Kidney epithelial cell (primary cell): ENCODE data around the gene APOC4. TPM values are rescaled to one million over a fixed set of nuclear protein-coding genes. Genes with fewer than 3 reads are reported as not detected.

ENCODE experiments used
- DNase-seq: peaks from one replicate; pipeline ENCODE4 v3.0.0-alpha.2; 2010; ENCODE audit warnings: low read depth
- H3K27me3 ChIP-seq: 2 replicates; pipeline ENCODE4 v1.6.0; 2011; ENCODE audit warnings: low read length; ENCODE audit not compliant: control insufficient read depth, insufficient read depth
- H3K36me3 ChIP-seq: 2 replicates; pipeline ENCODE4 v1.5.1; 2011; ENCODE audit warnings: low read length; ENCODE audit not compliant: control insufficient read depth, insufficient read depth
- H3K4me3 ChIP-seq: 2 replicates; pipeline ENCODE4 v1.5.1; 2011; ENCODE audit warnings: low read depth, mild to moderate bottlenecking, control low read depth, low read length
- CTCF ChIP-seq: IDR thresholded peaks from 2 replicates; pipeline ENCODE4 v1.5.1; 2011; ENCODE audit warnings: mild to moderate bottlenecking, moderate library complexity, low read length, control low read depth, inconsistent platforms; ENCODE audit not compliant: insufficient read depth, poor library complexity, severe bottlenecking
- total RNA-seq: library from RNA; depleted of rRNA; stranded (reverse); fragments of >200 nt; gene quantifications from 2 replicates; pipeline ENCODE4 v1.2.3, GENCODE V29; 2015

Gene APOC4
- total RNA-seq, 1 donor from 2014 or later: not detected

- no peak for DNase-seq
- no peak for TF ChIP-seq CTCF
- Histone ChIP-seq H3K27me3 (no peaks in the 10 kb centered on the region), H3K4me3 (no peak overlapping the region), H3K36me3 (peaks cover 1% of the 10 kb centered on the region)
These were observed 44.4 kb downstream of the APOC4 start for GRCh38 chr19:44986389-44986788.

- no peak for DNase-seq
- Histone ChIP-seq H3K27me3 (no peaks in the 10 kb centered on the region), H3K36me3 (peaks cover 1% of the 10 kb centered on the region), H3K4me3 (no peak overlapping the region)
- no peak for TF ChIP-seq CTCF
These were observed 45.2 kb downstream of the APOC4 start for GRCh38 chr19:44987148-44987675.

GRCh38 chr19:44988273-44988672 is 46.2 kb downstream of the APOC4 start:
- peaks cover 1% of the 10 kb centered on the region for H3K36me3 ChIP-seq

GRCh38 chr19:44988896-44989556 is 47.0 kb downstream of the APOC4 start:
- H3K27me3 ChIP-seq: no peaks in the 10 kb centered on the region
- no peak overlapping the region for H3K4me3 ChIP-seq
- TF ChIP-seq CTCF: peak; percentile 71
- DNase-seq: no peak
- peaks cover 1% of the 10 kb centered on the region for H3K36me3 ChIP-seq

More at GRCh38 chr19:44988273-44988672, 46.2 kb downstream of the APOC4 start:
- Histone ChIP-seq H3K4me3 (no peak overlapping the region), H3K27me3 (no peaks in the 10 kb centered on the region)
- no peak for DNase-seq
- no peak for TF ChIP-seq CTCF

GRCh38 chr19:44990459-44990858 is 48.4 kb downstream of the APOC4 start:
- H3K27me3 ChIP-seq: no peaks in the 10 kb centered on the region
- peaks cover 1% of the 10 kb centered on the region for H3K36me3 ChIP-seq
- DNase-seq: no peak
- no peak for TF ChIP-seq CTCF
- H3K4me3 ChIP-seq: no peak overlapping the region

GRCh38 chr19:44990966-44991365 is 48.9 kb downstream of the APOC4 start:
- no peak for DNase-seq
- H3K4me3 ChIP-seq: no peak overlapping the region
- H3K36me3 ChIP-seq: peaks cover 1% of the 10 kb centered on the region
- TF ChIP-seq CTCF: no peak
- H3K27me3 ChIP-seq: no peaks in the 10 kb centered on the region
